ENCODE results near the gene MVB12B.
"Not testable (repeated sequence)": the region's sequence is repeated elsewhere in the genome, so short reads cannot be mapped to it uniquely, and the experiment has no call there.

The MVB12B gene, protein sequence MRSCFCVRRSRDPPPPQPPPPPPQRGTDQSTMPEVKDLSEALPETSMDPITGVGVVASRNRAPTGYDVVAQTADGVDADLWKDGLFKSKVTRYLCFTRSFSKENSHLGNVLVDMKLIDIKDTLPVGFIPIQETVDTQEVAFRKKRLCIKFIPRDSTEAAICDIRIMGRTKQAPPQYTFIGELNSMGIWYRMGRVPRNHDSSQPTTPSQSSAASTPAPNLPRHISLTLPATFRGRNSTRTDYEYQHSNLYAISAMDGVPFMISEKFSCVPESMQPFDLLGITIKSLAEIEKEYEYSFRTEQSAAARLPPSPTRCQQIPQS

DNA sequence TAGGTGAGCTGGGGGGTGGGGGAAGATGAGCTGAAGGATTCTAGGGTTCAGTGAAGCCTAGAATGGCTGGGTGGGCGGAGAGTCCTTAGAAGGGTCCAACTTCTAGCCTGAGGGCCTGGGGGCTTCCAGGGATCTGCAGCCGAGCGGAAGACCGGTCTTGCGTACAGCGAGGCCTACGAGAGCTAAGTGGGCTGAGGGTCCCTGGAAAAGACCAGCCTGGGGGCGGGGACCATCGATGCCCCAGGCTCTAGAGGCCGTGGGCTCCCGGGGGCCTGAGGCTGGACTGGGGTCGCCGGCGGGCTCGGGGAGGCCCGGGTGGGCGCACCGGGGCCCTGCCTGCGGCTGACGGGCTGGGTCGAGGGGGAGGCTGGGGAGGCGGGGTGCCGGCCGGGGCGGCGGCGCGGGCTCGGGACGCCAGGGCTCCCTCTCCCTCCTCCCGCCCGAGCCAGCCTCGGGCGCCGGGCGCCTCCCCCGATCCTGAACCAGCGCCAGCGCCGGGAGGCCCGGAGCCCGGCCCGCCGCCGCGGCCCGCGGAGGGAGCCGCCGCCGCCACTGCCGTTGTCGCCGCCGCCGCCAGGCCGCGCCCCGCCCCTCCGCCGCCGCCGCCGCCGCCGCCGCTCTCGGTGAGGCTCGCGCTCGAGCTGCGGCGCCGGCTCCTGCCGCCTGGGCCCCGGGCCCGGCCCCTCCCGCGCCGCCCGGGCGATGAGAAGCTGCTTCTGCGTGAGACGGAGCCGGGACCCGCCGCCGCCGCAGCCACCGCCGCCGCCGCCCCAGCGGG is at the start of gene MVB12B:
Gene MVB12B (plus strand): TSS at position 602 of the 778 bp plus-strand sequence. CDS start 101 bp downstream, at position 703.
- in situ Hi-C loops (cut with MboI; ENCODE audit: low sequenced_read_pairs) = no loop called here

DNA sequence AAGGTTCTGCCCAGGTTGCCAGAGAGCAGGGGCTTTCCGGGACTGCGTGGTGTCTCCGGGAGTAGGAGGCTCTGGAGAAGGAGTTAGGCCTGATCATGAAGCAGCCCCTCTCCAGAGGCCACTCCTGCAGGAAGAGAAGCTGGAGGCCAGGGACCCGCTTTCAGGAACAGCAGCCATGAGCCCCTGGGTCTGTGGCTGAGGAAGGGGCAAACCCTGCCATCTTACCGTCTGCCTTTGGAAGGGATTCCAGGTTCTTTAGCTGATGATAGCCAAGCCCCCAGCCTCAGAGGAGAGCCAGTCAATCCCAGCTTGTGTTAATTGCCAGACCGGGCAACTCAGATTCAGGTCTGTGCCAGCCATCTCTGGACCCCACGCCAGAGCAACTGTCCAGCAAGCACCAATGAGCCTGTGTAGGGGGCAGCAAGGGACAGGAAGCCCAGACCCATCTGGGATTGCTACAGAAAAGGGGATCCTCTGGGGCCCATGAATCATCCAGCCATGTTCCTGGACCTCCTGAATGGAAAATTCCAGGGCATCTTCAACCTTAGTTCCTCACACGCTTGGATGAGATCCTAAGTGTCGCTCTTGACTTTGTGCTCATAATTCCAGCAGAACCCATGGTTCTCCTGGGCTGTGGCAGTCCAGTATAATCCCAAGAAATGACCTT is 42.7 kb upstream of the MVB12B start:
- in situ Hi-C loops (cut with MboI; ENCODE audit: low sequenced_read_pairs) = no loop called here

DNA sequence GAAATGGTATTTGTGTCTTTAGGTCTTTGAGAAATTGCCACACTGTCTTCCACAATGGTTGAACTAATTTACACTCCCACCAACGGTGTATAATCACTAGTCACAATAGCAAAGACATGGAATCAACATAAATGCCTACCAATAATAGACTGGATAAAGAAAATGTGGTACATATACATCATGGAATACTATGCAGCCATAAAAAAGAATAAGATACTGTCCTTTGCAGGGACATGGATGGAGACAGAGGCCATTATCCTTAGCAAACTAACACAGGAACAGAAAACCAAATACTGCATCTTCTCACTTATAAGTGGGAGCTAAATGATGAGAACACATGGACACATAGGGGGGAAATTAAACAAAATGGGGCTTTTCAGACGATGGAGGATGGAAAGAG is 41.0 kb upstream of the MVB12B start:
- in situ Hi-C loops (cut with MboI; ENCODE audit: low sequenced_read_pairs) = not testable (repeated sequence)

DNA sequence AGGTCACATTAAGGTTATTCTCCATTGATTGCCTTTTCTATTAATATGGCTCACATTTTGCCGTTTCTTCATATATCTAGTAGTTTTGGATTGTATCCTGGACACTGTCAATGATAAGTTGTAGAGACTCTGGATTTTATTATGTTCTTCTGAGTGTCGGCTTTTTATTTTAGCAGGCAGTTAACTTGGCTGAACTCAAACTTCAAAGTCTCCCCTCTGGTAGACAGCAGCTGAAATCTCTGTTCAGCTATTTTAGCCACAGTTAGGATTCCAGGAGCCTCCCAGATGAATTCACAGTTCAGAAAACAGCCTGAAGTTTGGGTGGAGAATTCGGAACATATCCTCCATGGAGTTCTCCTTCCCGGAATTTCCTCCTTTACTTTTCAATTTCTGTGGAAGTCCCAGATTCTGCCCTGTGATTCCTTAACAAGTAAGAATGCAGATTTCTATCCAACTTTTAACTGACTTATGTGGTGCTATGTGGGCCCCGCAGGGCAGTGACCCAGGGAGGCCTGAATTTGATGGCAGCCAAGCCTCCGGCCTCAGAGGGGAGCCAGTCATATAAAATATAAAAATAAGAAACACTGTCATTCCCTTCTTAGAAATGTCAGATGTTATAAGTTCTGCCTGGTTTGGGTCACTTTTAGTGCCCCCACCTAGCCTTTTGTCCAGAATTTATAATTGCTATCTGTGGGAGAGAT is 39.3 kb upstream of the MVB12B start:
- in situ Hi-C loops (cut with MboI; ENCODE audit: low sequenced_read_pairs) = no loop called here

DNA sequence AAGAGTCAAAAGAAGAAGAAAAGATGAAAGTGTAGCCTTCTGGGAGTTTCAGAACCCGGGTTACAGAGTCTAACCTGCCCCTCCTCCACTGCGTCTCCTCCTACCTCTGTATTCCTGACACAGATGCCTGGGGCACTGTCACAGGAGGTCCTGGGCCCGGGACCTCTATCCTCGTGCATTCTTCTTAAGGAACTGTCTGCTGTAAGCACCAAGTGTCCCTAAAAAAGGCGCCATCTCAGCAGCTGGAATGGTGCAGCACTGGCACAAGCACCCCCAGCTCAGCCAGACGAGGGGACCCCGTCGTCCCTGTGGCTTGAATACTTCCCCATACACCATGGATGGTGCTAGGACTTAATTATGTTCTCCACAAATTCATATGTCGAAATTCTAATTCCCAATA is 35.8 kb upstream of the MVB12B start:
- in situ Hi-C loops (cut with MboI; ENCODE audit: low sequenced_read_pairs) = no loop called here

DNA sequence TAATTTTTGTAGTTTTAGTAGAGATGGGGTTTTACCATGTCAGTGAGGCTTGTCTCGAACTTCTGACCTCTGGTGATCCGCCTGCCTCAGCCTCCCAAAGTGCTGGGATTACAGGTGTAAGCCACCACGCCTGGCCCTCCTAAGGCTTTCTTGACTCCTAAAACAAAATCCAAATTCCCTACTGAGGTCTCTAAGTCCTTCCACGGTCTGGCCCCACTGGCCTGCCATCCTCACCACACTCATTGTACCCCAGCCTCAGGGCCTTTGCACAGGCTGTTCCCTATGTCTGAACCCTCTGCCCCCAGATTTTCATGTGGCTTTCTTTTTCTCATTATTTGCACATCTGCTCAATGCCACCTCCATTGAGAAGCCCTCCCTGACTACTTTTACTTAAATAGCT is 34.7 kb upstream of the MVB12B start:
- in situ Hi-C loops (cut with MboI; ENCODE audit: low sequenced_read_pairs) = no loop called here

DNA sequence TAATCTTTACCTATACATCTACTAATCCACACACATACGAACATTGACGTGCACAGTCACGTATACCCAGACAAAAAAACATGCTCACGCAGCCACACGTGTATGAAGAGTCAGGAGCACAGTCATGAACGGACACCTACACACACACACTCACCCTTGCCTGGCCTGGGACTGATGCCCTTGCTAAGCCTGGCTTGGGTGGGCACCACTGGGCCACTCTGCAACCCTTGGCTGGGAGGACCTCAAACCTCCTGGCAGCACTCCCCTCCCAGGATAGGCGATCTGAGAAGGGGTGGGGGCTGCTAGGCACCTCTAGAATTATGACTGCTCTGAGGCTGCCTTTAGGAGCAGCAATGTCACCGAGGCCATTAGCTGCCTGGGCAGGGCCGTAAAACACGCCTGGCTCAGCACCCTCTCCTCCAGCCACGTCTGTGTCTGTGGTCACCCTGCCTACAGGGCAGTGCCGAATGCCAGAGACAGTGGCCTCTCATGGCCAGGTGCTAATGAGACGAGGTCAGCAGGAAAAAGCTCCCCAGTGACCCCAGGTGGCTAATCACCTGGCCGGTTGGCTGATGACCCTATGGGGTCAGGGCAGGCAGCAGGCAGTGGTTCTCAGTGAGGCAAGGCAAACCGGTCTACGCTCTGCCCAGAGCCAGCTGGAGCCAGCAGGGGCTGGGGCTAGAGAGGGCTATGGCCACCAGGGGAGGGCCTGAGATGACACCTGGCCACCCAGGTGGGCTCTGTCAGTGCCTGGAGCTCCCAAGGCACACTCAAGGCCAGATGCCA is 33.7 kb upstream of the MVB12B start:
- in situ Hi-C loops (cut with MboI; ENCODE audit: low sequenced_read_pairs) = no loop called here

DNA sequence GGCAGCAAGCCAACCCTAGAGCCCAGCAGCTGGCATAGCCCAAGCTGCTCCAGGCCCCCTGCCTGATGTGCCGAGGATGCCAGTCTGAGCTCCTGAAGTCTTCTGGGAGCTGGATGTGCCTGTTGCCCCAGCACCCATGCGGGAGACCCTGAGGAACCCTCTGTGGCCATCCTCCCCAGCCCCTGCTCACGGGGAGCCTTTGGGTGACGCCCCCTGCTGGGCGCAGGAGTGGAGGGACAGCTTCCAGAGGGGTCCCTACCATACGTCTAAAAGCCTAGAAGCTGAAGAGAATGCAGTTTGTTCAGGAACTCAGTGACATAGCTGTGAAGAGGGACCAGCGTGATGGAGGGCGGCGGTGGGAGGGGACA is 33.1 kb upstream of the MVB12B start:
- in situ Hi-C loops (cut with MboI; ENCODE audit: low sequenced_read_pairs) = no loop called here

DNA sequence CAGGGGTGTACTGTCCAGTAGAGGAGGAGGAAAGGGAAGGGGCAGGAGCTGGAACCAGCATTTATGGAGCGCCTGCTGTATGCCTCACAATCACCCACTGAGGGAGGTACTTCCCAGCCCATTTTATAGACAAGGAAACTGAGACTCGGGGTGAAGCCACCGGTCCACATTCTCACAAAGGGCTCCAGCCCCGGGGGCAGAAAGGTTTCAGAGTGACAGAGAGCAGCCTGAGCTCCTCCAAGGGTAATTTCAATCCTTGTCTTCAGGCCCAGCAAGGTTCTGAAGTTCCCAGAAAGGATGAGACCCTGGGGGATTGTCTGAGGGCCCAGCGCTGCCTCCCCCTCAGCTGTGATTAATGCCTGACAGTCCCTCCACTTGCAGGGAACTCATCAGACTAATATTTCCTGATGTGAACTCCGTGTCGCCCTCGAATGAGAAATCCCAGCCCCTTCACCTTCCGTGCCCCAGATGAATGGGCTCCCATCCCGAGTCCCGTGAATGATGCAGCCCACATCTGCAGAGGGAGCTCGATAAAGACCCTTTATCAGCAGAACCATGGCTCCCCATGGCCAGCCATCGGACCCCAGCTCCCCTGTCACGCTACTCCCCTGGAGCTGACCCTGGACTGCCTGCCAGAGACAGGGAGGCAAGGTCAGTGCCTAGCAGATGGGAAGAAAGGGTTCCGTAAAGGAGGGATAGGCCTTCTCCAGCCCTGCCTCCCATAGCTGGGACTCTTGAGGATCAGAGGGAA is 32.1 kb upstream of the MVB12B start:
- in situ Hi-C loops (cut with MboI; ENCODE audit: low sequenced_read_pairs) = no loop called here

DNA sequence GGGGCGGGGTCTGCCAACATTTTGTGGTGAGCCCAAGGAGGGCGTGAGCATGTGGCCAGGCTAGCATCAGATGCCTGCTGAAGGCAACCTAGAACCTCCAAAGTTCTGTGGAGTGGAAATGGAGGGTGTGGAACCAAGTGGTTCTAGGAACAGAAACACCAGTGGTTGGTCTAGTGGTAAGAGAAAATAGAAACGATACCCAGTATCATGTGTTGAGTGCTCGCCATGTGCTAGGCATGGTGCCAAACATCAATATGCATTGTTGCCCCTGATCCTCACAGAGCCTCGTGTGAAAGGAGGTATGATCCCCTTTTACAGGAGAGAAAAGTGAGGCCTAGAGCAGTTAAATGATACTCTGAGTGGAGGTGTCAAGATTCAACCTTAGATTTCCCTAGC is 31.5 kb upstream of the MVB12B start:
- in situ Hi-C loops (cut with MboI; ENCODE audit: low sequenced_read_pairs) = no loop called here

DNA sequence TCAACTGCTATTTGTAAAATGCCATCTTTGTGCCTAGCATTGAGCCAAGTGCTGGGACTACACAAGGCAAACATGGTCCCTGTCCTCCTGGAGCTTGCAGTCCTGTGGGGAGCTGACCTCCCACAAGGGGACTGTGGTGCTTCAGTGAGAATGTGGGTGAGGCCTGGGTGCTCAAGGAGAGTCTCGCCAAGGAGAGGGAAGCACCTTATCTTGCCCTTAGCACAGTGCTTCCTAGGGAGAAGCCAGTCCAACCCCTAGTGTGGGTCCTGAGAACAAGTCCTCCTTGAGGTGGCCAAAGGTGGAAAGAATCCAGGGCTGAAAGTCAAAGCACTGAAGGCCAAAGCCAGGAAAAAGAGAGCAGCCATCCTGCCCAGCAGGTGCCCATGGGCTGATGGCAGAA is 31.1 kb upstream of the MVB12B start:
- in situ Hi-C loops (cut with MboI; ENCODE audit: low sequenced_read_pairs) = no loop called here

DNA sequence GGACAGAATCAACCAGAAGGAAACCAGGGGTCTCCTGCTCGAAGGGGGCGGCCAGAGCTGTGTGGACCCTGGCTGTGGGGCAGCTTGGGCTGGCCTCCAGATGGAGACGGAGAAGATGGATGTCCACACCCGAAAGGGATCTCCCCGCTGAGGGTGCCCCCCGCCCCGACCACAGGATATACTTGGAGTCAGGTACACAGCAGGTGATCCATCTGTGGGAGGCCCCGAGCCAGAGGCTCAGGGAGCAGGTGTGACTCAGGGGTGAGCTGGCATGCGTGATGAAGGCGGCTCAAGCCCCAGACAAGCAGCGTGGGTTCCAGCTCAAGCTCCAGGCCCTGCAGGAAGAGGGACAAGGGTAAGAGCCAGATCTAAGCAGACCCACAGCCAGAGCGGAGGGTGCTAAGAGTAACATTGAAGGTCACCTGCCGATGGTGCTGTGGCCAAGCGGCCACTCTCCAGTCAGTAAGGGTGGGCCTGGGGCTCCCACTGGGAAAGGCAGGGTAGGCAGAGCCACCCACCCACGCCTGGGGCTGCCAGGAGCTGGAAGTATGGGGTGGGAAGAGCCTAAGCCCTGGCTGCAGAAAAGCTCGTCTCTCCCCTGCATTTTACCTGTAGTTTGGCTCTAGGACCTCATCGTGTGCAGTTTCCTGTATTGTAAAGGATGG is 30.6 kb upstream of the MVB12B start:
- in situ Hi-C loops (cut with MboI; ENCODE audit: low sequenced_read_pairs) = no loop called here

DNA sequence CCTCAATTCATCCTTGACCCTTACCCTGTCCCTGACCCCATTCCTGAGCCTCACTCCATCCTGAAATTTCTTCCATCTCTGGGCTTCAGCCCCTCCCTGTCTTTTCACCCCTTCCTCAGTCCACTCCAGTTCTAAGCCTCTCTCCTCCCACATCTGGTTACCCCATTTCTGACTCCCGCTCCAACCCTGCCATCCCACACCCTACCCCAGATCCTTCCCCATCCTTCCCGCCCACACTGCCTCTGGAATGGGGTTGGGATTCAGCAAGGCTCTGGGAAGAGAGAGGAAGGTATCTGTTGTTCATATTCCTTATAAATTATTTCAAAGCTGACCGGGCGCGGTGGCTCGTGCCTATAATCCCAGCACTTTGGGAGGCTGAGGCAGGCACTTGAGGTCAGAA is 29.9 kb upstream of the MVB12B start:
- in situ Hi-C loops (cut with MboI; ENCODE audit: low sequenced_read_pairs) = no loop called here

DNA sequence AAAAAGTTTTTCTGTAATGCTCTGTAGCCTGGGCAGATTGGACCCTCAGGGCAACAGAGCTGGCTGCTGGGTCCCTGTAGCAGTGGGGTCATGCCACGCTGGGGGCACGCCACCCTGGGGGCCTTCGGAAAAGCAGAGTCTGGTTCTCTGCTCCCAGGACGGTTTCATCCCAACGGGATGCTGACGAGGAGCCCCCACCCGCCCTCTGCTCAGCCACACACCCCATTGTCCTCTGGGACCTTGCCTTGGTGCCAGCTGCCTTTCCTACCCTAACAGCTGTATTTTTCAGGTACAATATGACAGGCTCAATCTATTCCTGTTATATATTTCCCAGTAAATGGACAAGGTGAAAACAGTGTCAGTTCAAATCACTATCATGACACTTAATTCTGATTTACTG is 29.0 kb upstream of the MVB12B start:
- in situ Hi-C loops (cut with MboI; ENCODE audit: low sequenced_read_pairs) = no loop called here

DNA sequence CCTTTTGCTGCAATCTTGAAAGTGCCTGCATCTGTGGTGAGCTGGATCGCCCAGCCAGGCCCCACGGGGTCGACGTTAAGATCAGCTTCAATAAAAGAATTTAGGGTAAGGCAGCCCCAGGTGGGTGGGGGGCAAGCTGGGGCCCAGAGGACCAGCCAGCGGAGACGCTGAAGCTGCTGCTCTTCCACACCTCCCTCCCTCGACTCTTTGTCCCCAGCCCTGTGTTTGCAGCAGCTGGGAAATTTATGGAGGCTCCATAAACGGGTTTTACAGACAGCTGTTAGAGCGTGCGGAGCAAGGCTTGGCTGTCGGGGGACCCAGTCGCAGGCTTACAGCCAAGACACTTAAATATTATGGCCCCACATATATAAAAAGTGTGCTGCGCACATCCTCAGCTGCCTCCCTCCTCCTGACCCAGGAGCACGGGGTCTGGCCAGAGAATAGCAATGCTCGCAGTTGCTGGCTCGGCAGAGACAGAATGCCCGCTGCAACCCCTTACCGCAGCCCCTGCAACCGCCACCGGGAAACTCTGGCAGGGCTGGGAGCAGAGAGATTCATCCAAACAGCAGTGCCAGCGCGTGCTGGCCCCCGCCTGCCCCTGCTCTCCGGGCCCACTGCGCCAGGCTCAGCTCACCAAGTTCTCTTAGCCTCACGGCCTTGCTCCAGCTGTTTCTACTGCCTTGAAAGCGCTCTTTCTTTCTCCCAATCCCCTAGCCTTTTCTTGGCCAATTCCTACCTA is 28.4 kb upstream of the MVB12B start:
- in situ Hi-C loops (cut with MboI; ENCODE audit: low sequenced_read_pairs) = no loop called here

DNA sequence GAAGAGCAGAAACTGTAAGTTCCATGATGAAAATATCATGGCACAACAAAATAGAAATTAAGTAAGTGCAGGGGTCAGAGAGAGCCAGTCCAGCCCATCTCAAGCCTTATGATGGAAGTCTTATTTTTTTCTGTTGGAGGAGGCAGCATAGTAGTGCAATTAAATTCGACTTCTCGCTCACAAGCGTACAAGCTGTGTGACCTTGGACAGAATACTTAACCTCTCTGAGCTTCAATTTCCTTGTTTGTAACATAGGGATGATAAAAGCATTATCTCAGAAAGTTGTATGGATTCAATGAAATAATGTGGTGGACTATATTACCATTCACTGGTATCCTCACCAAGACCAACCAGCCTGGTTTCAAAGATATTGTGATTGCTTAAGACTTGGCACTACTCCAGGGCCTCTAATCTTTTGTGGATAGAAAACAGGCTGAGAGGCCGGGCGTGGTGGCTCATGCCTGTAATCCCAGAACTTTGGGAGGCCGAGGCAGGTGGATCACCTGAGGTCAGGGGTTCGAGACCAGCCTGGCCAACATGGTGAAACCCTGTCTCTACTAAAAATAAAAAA is 26.8 kb upstream of the MVB12B start:
- in situ Hi-C loops (cut with MboI; ENCODE audit: low sequenced_read_pairs) = no loop called here

DNA sequence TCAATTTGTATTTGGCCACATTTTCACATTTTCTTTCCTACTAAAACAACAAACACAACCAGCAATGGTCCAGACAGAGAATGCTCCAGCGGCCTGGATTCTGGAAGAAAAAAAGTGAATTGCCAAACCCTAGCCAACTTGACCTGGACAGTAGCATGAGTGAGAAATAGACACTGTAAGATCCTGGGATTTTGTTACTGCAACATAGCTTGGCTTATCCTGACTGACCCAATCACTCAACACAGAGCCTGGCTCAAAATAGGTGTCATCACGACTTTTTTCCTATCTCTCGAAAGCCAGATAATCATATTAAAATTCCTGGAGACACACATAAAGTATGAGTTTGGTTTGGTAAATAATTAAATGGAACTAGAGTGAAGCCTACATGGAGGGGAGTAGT is 25.4 kb upstream of the MVB12B start:
- in situ Hi-C loops (cut with MboI; ENCODE audit: low sequenced_read_pairs) = no loop called here

DNA sequence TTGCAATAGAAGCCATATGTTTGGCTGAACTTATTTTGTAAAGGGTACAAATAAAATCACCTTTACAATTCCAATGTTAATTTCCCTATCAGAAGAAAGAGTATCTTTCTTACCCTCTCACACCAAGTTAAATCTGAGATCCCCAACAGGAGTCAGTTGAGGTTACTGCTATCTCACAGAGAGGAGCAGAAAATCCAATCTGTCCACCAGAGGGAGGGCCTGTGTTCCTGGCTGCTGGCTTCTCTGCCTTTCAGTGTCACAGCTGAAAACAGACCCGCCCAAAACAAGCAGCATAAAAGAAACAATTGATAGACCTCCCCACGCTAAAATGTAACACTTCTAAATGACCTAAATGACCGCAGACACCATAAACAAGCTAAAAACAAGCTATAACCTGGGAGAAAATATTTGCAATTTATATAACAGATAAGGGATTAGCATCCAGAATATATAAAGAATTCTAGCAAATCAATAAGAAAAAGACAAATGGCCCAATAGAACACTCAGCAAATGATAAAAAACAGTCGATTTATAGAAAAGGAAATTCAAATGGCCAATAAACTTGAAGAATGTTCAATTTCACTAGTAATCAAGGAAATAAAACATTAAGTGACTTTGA is 24.5 kb upstream of the MVB12B start:
- in situ Hi-C loops (cut with MboI; ENCODE audit: low sequenced_read_pairs) = no loop called here

Data from hTERT RPE-1 (cell line).